ENCODE results near the gene RIMBP2. TPM values are rescaled to one million over a fixed set of nuclear protein-coding genes. Genes with fewer than 3 reads are reported as not detected.

RIMBP2 gene
- total RNA-seq, 1 experiment from 2014 or later = 0.95 TPM

DNA sequence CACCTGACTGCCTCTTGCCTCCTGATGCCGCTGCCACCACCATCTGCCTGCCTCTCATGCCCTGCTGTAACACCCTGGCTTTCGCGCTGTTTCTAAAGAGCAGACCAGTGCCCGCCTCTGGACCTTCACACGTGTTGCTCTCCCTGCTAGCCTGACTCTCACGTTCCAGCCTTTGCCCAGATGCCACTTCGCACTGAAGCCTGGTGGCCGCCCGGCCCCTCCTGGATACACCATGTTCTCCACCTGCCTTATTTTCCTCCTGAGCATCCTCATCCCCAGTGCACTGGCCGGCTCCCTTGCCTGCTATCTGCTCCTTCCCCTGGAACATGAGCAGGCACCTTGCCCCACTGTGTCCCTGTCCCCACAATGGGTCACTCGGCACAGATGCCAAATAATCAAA, 231.9 kb downstream of the RIMBP2 start:
- DNase-seq (ENCODE audit: low spot score) = no peak
- no peak for TF ChIP-seq EZH2 (IDR thresholded peaks at IDR 0.05; ENCODE audit: borderline replicate concordance, low read depth, low read length, poor library complexity, severe bottlenecking)
- TF ChIP-seq, protein P1, sequence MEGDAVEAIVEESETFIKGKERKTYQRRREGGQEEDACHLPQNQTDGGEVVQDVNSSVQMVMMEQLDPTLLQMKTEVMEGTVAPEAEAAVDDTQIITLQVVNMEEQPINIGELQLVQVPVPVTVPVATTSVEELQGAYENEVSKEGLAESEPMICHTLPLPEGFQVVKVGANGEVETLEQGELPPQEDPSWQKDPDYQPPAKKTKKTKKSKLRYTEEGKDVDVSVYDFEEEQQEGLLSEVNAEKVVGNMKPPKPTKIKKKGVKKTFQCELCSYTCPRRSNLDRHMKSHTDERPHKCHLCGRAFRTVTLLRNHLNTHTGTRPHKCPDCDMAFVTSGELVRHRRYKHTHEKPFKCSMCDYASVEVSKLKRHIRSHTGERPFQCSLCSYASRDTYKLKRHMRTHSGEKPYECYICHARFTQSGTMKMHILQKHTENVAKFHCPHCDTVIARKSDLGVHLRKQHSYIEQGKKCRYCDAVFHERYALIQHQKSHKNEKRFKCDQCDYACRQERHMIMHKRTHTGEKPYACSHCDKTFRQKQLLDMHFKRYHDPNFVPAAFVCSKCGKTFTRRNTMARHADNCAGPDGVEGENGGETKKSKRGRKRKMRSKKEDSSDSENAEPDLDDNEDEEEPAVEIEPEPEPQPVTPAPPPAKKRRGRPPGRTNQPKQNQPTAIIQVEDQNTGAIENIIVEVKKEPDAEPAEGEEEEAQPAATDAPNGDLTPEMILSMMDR (conservative IDR thresholded peaks at IDR 0.05; ENCODE audit: low read depth, low read length) = no peak
- no peaks in the 10 kb centered on the region for H3K4me1 ChIP-seq (ENCODE audit: insufficient read depth, low read length, poor library complexity, severe bottlenecking)
- H3K27ac ChIP-seq (ENCODE audit: low read depth, low read length, poor library complexity, severe bottlenecking) = no peak overlapping the region
- no TSS peak for BruUV-seq (replicated peaks)
- H3K36me3 ChIP-seq (ENCODE audit: insufficient read depth, low read length, poor library complexity, severe bottlenecking) = no peaks in the 10 kb centered on the region
- H3K27me3 ChIP-seq (replicated peaks; ENCODE audit: insufficient read depth, low read depth, low read length, poor library complexity) = peaks cover 15% of the 10 kb centered on the region
- intact Hi-C loops (cut with micrococcal nuclease; ENCODE audit: unreplicated experiment) = no loop called here
- H3K4me3 ChIP-seq (ENCODE audit: low read depth, low read length, poor library complexity, severe bottlenecking) = no peak overlapping the region
- ChIA-PET CTCF (no interaction called here), POLR2A (ENCODE audit: low non-redundant PET) (no interaction called here)
- no peaks in the 10 kb centered on the region for H3K9me3 ChIP-seq (ENCODE audit: low read depth, low read length, poor library complexity, severe bottlenecking)

DNA sequence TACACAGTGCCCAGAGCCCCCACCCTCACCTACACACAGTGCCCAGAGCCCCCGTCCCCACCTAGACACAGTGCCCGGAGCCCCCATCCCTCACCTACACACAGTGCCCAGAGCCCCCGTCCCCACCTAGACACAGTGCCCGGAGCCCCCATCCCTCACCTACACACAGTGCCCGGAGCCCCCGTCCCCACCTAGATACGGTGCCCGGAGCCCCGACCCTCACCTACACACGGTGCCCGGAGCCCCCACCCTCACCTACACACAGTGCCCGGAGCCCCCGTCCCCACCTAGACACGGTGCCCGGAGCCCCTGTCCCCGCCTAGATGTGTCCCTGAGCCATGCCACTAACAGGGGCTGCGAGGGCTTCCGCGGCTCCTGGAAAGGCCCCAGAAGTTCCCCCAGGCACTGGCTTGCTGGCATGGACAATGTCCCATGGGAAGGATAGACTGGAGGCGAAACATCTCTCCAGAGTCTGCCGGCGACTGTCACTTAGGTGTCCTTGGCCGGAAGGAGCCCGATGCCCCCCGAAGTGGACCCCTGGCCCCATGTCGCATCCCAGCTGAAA, 232.4 kb downstream of the RIMBP2 start:
- Histone ChIP-seq H3K27me3 (replicated peaks; ENCODE audit: insufficient read depth, low read depth, low read length, poor library complexity) (peaks cover 10% of the 10 kb centered on the region), H3K36me3 (ENCODE audit: insufficient read depth, low read length, poor library complexity, severe bottlenecking) (no peaks in the 10 kb centered on the region), H3K4me3 (ENCODE audit: low read depth, low read length, poor library complexity, severe bottlenecking) (no peak overlapping the region), H3K9me3 (ENCODE audit: low read depth, low read length, poor library complexity, severe bottlenecking) (no peaks in the 10 kb centered on the region), H3K4me1 (ENCODE audit: insufficient read depth, low read length, poor library complexity, severe bottlenecking) (no peaks in the 10 kb centered on the region), H3K27ac (ENCODE audit: low read depth, low read length, poor library complexity, severe bottlenecking) (no peak overlapping the region)
- TF ChIP-seq, protein P1 (conservative IDR thresholded peaks at IDR 0.05; ENCODE audit: low read depth, low read length) = no peak
- TF ChIP-seq EZH2 (IDR thresholded peaks at IDR 0.05; ENCODE audit: borderline replicate concordance, low read depth, low read length, poor library complexity, severe bottlenecking) = no peak
- ChIA-PET CTCF (no interaction called here), POLR2A (ENCODE audit: low non-redundant PET) (no interaction called here)
- no TSS peak for BruUV-seq (replicated peaks)
- DNase-seq (ENCODE audit: low spot score) = no peak
- intact Hi-C loops (cut with micrococcal nuclease; ENCODE audit: unreplicated experiment) = no loop called here

DNA sequence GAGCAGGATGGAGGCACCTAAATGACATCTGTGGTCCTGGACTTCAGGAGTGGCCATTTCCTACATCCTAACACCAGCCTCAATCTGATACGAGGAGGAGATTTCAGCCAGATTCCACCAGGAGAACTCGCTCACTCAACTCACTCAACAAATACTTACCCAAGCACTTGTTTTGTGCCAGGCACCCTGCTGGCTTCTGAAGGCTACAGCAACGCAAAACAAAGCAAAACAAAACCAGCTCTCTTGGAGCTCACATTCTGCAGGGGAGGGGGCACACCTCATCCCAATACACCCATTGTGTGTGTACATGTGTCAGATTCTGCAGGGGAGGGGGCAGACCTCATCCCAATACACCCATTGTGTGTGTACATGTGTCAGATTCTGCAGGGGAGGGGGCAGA, 233.7 kb downstream of the RIMBP2 start:
- Histone ChIP-seq H3K27me3 (replicated peaks; ENCODE audit: insufficient read depth, low read depth, low read length, poor library complexity) (peaks cover 5% of the 10 kb centered on the region), H3K36me3 (ENCODE audit: insufficient read depth, low read length, poor library complexity, severe bottlenecking) (no peaks in the 10 kb centered on the region), H3K4me3 (ENCODE audit: low read depth, low read length, poor library complexity, severe bottlenecking) (no peak overlapping the region), H3K9me3 (ENCODE audit: low read depth, low read length, poor library complexity, severe bottlenecking) (no peaks in the 10 kb centered on the region), H3K4me1 (ENCODE audit: insufficient read depth, low read length, poor library complexity, severe bottlenecking) (no peaks in the 10 kb centered on the region), H3K27ac (ENCODE audit: low read depth, low read length, poor library complexity, severe bottlenecking) (no peak overlapping the region)
- CTCF ChIA-PET = no interaction called here
- DNase-seq (ENCODE audit: low spot score) = peak; percentile 27
- POLR2A ChIA-PET (ENCODE audit: low non-redundant PET) = no interaction called here
- intact Hi-C loops (cut with micrococcal nuclease; ENCODE audit: unreplicated experiment) = no loop called here
- TF ChIP-seq EZH2 (IDR thresholded peaks at IDR 0.05; ENCODE audit: borderline replicate concordance, low read depth, low read length, poor library complexity, severe bottlenecking) = no peak
- TF ChIP-seq, protein P1 (conservative IDR thresholded peaks at IDR 0.05; ENCODE audit: low read depth, low read length) = no peak
- BruUV-seq (replicated peaks) = no TSS peak
